PC-3 (cell line): ENCODE measurements around the gene ARRB1.

ENCODE experiments used
- EZH2phosphoT487 ChIP-seq: fragments of 300-600 bp; sonication (generic); IDR thresholded peaks from 2 replicates; pipeline ENCODE4 v1.6.1; 2018; ENCODE audit warnings: mild to moderate bottlenecking, antibody characterized with exemption, low read length, borderline replicate concordance
- TF ChIP-seq, protein P1 (sequence below): fragments of 300-600 bp; sonication (generic); conservative IDR thresholded peaks from 2 replicates; pipeline ENCODE4 v1.5.1; 2017; ENCODE audit warnings: antibody characterized with exemption, low read depth, mild to moderate bottlenecking, low read length

- TF ChIP-seq, protein P1, sequence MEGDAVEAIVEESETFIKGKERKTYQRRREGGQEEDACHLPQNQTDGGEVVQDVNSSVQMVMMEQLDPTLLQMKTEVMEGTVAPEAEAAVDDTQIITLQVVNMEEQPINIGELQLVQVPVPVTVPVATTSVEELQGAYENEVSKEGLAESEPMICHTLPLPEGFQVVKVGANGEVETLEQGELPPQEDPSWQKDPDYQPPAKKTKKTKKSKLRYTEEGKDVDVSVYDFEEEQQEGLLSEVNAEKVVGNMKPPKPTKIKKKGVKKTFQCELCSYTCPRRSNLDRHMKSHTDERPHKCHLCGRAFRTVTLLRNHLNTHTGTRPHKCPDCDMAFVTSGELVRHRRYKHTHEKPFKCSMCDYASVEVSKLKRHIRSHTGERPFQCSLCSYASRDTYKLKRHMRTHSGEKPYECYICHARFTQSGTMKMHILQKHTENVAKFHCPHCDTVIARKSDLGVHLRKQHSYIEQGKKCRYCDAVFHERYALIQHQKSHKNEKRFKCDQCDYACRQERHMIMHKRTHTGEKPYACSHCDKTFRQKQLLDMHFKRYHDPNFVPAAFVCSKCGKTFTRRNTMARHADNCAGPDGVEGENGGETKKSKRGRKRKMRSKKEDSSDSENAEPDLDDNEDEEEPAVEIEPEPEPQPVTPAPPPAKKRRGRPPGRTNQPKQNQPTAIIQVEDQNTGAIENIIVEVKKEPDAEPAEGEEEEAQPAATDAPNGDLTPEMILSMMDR = no peak
- TF ChIP-seq EZH2phosphoT487 = no peak
These were observed 77.8 kb downstream of the ARRB1 start for GRCh38 chr11:75273411-75274391.
